ENCODE data around the gene RAB39B. TPM values are rescaled to one million over a fixed set of nuclear protein-coding genes. Genes with fewer than 3 reads are reported as not detected.

RAB39B gene
- total RNA-seq, 2 experiments from 2014 or later = 7.2 to 14.3 TPM

DNA sequence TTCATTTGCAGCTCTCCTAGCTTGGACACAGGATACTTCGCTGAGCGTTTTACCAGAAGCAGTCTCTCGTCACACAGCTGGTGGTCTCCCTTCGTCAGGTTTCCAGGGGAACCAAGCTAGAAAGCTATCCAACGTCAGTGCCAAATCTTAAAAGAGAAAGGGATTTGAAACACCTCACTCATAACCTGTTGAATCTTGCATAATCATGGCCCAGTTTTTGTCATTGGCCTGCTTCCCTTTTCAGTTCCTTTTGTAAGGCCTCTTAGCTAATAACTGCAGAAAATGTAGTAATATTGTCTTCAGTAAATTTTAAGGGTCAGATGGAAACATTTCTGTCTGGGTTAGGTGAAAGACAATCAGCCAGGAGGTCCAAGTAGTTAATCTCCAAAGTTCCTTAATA lies 22.0 kb downstream of the RAB39B start:
- BruUV-seq (replicated peaks) = no TSS peak
- ChIA-PET CTCF (ENCODE audit: unreplicated experiment) (no interaction called here), POLR2A (no interaction called here)
- Histone ChIP-seq H3K9me2 (ENCODE audit: insufficient read depth, low read length) (no peaks in the 10 kb centered on the region), H3K4me2 (ENCODE audit: low read length) (no peak overlapping the region), H3K4me1 (ENCODE audit: insufficient read depth, low read length, poor library complexity, severe bottlenecking) (no peaks in the 10 kb centered on the region), H3K4me3 (ENCODE audit: low read depth, low read length, poor library complexity, severe bottlenecking) (no peak overlapping the region), H3K36me3 (ENCODE audit: insufficient read depth, low read length) (peaks cover 31% of the 10 kb centered on the region), H3K79me2 (ENCODE audit: insufficient read depth, low read depth, low read length) (no peaks in the 10 kb centered on the region), H3K27ac (ENCODE audit: low read depth, low read length, poor library complexity, severe bottlenecking) (no peak overlapping the region), H3K9me3 (ENCODE audit: low read length) (no peaks in the 10 kb centered on the region), H2AFZ (ENCODE audit: low read length) (no peak overlapping the region), H4K20me1 (ENCODE audit: insufficient read depth, low read length) (no peaks in the 10 kb centered on the region)
- no peak for DNase-seq (ENCODE audit: low spot score)
- intact Hi-C loops (cut with micrococcal nuclease; ENCODE audit: unreplicated experiment) = no loop called here
- TF ChIP-seq, protein P1, sequence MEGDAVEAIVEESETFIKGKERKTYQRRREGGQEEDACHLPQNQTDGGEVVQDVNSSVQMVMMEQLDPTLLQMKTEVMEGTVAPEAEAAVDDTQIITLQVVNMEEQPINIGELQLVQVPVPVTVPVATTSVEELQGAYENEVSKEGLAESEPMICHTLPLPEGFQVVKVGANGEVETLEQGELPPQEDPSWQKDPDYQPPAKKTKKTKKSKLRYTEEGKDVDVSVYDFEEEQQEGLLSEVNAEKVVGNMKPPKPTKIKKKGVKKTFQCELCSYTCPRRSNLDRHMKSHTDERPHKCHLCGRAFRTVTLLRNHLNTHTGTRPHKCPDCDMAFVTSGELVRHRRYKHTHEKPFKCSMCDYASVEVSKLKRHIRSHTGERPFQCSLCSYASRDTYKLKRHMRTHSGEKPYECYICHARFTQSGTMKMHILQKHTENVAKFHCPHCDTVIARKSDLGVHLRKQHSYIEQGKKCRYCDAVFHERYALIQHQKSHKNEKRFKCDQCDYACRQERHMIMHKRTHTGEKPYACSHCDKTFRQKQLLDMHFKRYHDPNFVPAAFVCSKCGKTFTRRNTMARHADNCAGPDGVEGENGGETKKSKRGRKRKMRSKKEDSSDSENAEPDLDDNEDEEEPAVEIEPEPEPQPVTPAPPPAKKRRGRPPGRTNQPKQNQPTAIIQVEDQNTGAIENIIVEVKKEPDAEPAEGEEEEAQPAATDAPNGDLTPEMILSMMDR (conservative IDR thresholded peaks at IDR 0.05; ENCODE audit: low read length) = no peak
- no peak for TF ChIP-seq EZH2phosphoT487 (IDR thresholded peaks at IDR 0.05; ENCODE audit: borderline replicate concordance, low read depth, low read length)

DNA sequence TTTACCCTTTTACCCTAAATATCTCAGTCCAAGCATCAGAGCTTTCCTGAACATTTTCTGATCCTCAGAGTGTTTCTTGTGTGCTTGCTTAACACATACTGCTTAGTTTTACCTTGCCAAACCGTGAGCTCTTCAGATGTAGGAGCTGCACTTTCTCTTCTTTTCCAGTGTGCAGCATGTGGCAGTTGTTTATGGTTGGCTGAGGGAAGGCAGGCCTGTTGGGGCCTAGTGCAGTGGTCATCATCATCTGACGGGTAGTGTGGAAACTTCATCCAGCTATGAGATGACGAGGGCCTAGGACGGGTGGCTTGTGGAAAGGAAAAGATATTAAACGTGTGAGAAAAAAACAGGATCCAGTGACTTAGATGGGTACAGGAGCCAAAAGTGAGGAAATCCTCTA lies 26.6 kb downstream of the RAB39B start:
- Histone ChIP-seq H3K4me1 (ENCODE audit: insufficient read depth, low read length, poor library complexity, severe bottlenecking) (no peaks in the 10 kb centered on the region), H3K9me2 (ENCODE audit: insufficient read depth, low read length) (no peaks in the 10 kb centered on the region), H3K27ac (ENCODE audit: low read depth, low read length, poor library complexity, severe bottlenecking) (no peak overlapping the region), H3K4me2 (ENCODE audit: low read length) (no peak overlapping the region), H3K36me3 (ENCODE audit: insufficient read depth, low read length) (peaks cover 66% of the 10 kb centered on the region), H3K9me3 (ENCODE audit: low read length) (no peaks in the 10 kb centered on the region), H3K79me2 (ENCODE audit: insufficient read depth, low read depth, low read length) (no peaks in the 10 kb centered on the region), H4K20me1 (ENCODE audit: insufficient read depth, low read length) (no peaks in the 10 kb centered on the region), H3K4me3 (ENCODE audit: low read depth, low read length, poor library complexity, severe bottlenecking) (no peak overlapping the region), H2AFZ (ENCODE audit: low read length) (no peak overlapping the region)
- TF ChIP-seq EZH2phosphoT487 (IDR thresholded peaks at IDR 0.05; ENCODE audit: borderline replicate concordance, low read depth, low read length) = no peak
- TF ChIP-seq, protein P1 (conservative IDR thresholded peaks at IDR 0.05; ENCODE audit: low read length) = no peak
- DNase-seq (ENCODE audit: low spot score) = no peak
- POLR2A ChIA-PET = interaction anchor here (0.5 kb wide), 1 partner anchor 1296 kb away, joined by 3 read pairs; no protein-coding TSS in a partner anchor
- intact Hi-C loops (cut with micrococcal nuclease; ENCODE audit: unreplicated experiment) = no loop called here
- CTCF ChIA-PET (ENCODE audit: unreplicated experiment) = no interaction called here
- BruUV-seq (replicated peaks) = no TSS peak

DNA sequence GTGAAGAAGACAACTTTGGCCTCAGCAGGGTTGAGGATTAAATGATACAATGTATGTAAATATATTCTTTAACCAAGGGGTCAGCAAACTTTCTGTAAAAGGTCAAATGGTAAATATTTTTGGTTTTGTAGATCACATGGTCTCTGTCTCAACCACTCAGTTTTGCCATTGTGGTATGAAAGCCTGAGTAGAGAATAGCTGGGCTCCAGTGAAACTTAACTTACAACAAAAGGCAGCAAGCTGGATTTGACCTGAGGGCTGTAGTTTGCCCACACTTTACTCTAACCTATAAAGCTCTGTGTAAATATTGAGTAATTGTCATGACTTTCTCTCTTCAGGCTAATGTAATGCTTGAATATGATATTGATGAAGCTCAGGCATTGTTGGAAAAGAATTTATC lies 28.4 kb downstream of the RAB39B start:
- no peaks in the 10 kb centered on the region for H3K9me2 ChIP-seq (ENCODE audit: insufficient read depth, low read length)
- no peak overlapping the region for H3K4me2 ChIP-seq (ENCODE audit: low read length)
- H3K79me2 ChIP-seq (ENCODE audit: insufficient read depth, low read depth, low read length) = no peaks in the 10 kb centered on the region
- POLR2A ChIA-PET = interaction anchor here (0.6 kb wide), 1 partner anchor 411 kb away, joined by 3 read pairs; no protein-coding TSS in a partner anchor
- BruUV-seq (replicated peaks) = no TSS peak
- intact Hi-C loops (cut with micrococcal nuclease; ENCODE audit: unreplicated experiment) = no loop called here
- no peak for TF ChIP-seq EZH2phosphoT487 (IDR thresholded peaks at IDR 0.05; ENCODE audit: borderline replicate concordance, low read depth, low read length)
- TF ChIP-seq, protein P1 (conservative IDR thresholded peaks at IDR 0.05; ENCODE audit: low read length) = no peak
- H4K20me1 ChIP-seq (ENCODE audit: insufficient read depth, low read length) = no peaks in the 10 kb centered on the region
- H3K36me3 ChIP-seq (ENCODE audit: insufficient read depth, low read length) = peaks cover 84% of the 10 kb centered on the region
- H3K9me3 ChIP-seq (ENCODE audit: low read length) = no peaks in the 10 kb centered on the region
- no peak overlapping the region for H3K4me3 ChIP-seq (ENCODE audit: low read depth, low read length, poor library complexity, severe bottlenecking)
- CTCF ChIA-PET (ENCODE audit: unreplicated experiment) = no interaction called here
- DNase-seq (ENCODE audit: low spot score) = no peak
- no peaks in the 10 kb centered on the region for H3K4me1 ChIP-seq (ENCODE audit: insufficient read depth, low read length, poor library complexity, severe bottlenecking)
- no peak overlapping the region for H3K27ac ChIP-seq (ENCODE audit: low read depth, low read length, poor library complexity, severe bottlenecking)
- no peak overlapping the region for H2AFZ ChIP-seq (ENCODE audit: low read length)

All from OCI-LY7 (cell line).